Immature natural killer cell (primary cell): ENCODE measurements around the gene RNF227. TPM values are rescaled to one million over a fixed set of nuclear protein-coding genes. Genes with fewer than 3 reads are reported as not detected.

ENCODE experiments used
- DNase-seq, 3 donors: peaks; one replicate each; pipeline ENCODE4 v3.0.0; 2022; ENCODE audit warnings: mixed read lengths in 1 of 3
- H3K27ac Mint-ChIP-seq, 6 donors: one replicate each; pipeline ENCODE4 v1.8.0; 2020; ENCODE audit warnings: mixed read lengths in 6 of 6, mild to moderate bottlenecking in 5 of 6, inconsistent platforms in 4 of 6, moderate library complexity in 3 of 6
- H3K27me3 Mint-ChIP-seq, 3 donors: one replicate each; pipeline ENCODE4 v1.8.0; 2020 to 2021; ENCODE audit warnings: low read depth in 3 of 3, mild to moderate bottlenecking in 3 of 3, mixed read lengths in 3 of 3, moderate library complexity in 3 of 3, inconsistent platforms in 1 of 3
- H3K36me3 Mint-ChIP-seq, 3 donors: one replicate each; pipeline ENCODE4 v1.8.0; 2020; ENCODE audit warnings: mixed read lengths in 3 of 3, inconsistent platforms in 2 of 3, mild to moderate bottlenecking in 2 of 3
- H3K4me1 Mint-ChIP-seq, 2 donors: one replicate each; pipeline ENCODE4 v1.8.0; 2020; ENCODE audit warnings: inconsistent platforms in 2 of 2, mild to moderate bottlenecking in 2 of 2, mixed read lengths in 2 of 2, moderate library complexity in 1 of 2
- H3K4me3 Mint-ChIP-seq, 5 donors: one replicate each; pipeline ENCODE4 v1.8.0; 2020; ENCODE audit warnings: mild to moderate bottlenecking in 5 of 5, mixed read lengths in 5 of 5, inconsistent platforms in 3 of 5, moderate library complexity in 3 of 5
- H3K9me3 Mint-ChIP-seq, 6 donors: one replicate each; pipeline ENCODE4 v1.8.0; 2020; ENCODE audit warnings: mild to moderate bottlenecking in 6 of 6, mixed read lengths in 6 of 6, inconsistent platforms in 4 of 6, moderate library complexity in 3 of 6
- polyA plus RNA-seq, 3 donors: library from polyadenylated mRNA; unstranded; fragments of 300-500 nt; fragmentation: Illumina TruSeq; gene quantifications; one replicate each; pipeline ENCODE4 v1.2.3, GENCODE V29; 2021

The RNF227 gene
- polyA plus RNA-seq, 3 donors from 2014 or later: 1.9 to 3.3 (median 2.7) TPM

GRCh38 chr17:7894226-7894625 lies 21.9 kb downstream of the RNF227 start:
- H3K4me1 Mint-ChIP-seq: peaks cover 6 to 10% of the 10 kb centered on the region in 2 donors
- H3K27ac Mint-ChIP-seq: no peak overlapping the region
- H3K9me3 Mint-ChIP-seq: no peaks in the 10 kb centered on the region
- no peak for DNase-seq
- no peak overlapping the region for H3K4me3 Mint-ChIP-seq
- peaks cover 29 to 58% (median 31%) of the 10 kb centered on the region in 3 donors for H3K36me3 Mint-ChIP-seq
- peaks cover 0 to 2% (median 0%) of the 10 kb centered on the region in 3 donors for H3K27me3 Mint-ChIP-seq

GRCh38 chr17:7893187-7893880 lies 22.8 kb downstream of the RNF227 start:
- H3K27ac Mint-ChIP-seq: no peak overlapping the region
- H3K4me3 Mint-ChIP-seq: no peak overlapping the region
- peaks cover 26 to 51% (median 27%) of the 10 kb centered on the region in 3 donors for H3K36me3 Mint-ChIP-seq
- peaks cover 0 to 2% (median 0%) of the 10 kb centered on the region in 3 donors for H3K27me3 Mint-ChIP-seq
- H3K9me3 Mint-ChIP-seq: no peaks in the 10 kb centered on the region
- H3K4me1 Mint-ChIP-seq: peaks cover 6 to 11% of the 10 kb centered on the region in 2 donors
- no peak for DNase-seq

- Mint-ChIP-seq H3K4me1 (peaks cover 0 to 7% of the 10 kb centered on the region in 2 donors), H3K4me3 (no peak overlapping the region), H3K9me3 (peaks cover 0 to 2% (median 0%) of the 10 kb centered on the region in 6 donors), H3K27me3 (peaks cover 2 to 15% (median 4%) of the 10 kb centered on the region in 3 donors), H3K36me3 (peaks cover under 1 to 22% (median 4%) of the 10 kb centered on the region in 3 donors), H3K27ac (peak overlapping the region in 4 of 6 donors; percentile 21 to 78 (median 32))
- no peak for DNase-seq
These were observed 26.7 kb downstream of the RNF227 start for GRCh38 chr17:7889166-7889955.

- Mint-ChIP-seq H3K4me1 (peaks cover 7 to 12% of the 10 kb centered on the region in 2 donors), H3K27ac (peak within 1 kb of the TSS in 4 of 6 donors; percentile 21 to 78 (median 32)), H3K4me3 (no peak within 1 kb of the TSS), H3K9me3 (peaks cover 0 to 2% (median 0%) of the 10 kb centered on the region in 6 donors), H3K27me3 (peaks cover 5 to 19% (median 9%) of the 10 kb centered on the region in 3 donors), H3K36me3 (peaks cover 0 to 13% (median 4%) of the 10 kb centered on the region in 3 donors)
- DNase-seq: no peak
These were observed 27.7 kb downstream of the RNF227 start, which contains the start of gene CHD3 for GRCh38 chr17:7888184-7888920. Gene CHD3 (plus strand): TSS chr17:7888789. CDS start chr17:7889001, 212 bp downstream.

- Mint-ChIP-seq H3K36me3 (peaks cover 0 to 13% (median 4%) of the 10 kb centered on the region in 3 donors), H3K4me3 (no peak overlapping the region), H3K27me3 (peaks cover 5 to 19% (median 9%) of the 10 kb centered on the region in 3 donors), H3K4me1 (peaks cover 7 to 12% of the 10 kb centered on the region in 2 donors), H3K9me3 (peaks cover 0 to 2% (median 0%) of the 10 kb centered on the region in 6 donors), H3K27ac (no peak overlapping the region)
- DNase-seq: peak; percentile 82 to 89 (median 86)
These were observed 28.5 kb downstream of the RNF227 start for GRCh38 chr17:7887482-7888183.

- peaks cover 0 to 2% (median 0%) of the 10 kb centered on the region in 6 donors for H3K9me3 Mint-ChIP-seq
- H3K27ac Mint-ChIP-seq: no peak overlapping the region
- no peak overlapping the region for H3K4me3 Mint-ChIP-seq
- H3K27me3 Mint-ChIP-seq: peaks cover 5 to 19% (median 9%) of the 10 kb centered on the region in 3 donors
- peaks cover 7 to 12% of the 10 kb centered on the region in 2 donors for H3K4me1 Mint-ChIP-seq
- H3K36me3 Mint-ChIP-seq: peaks cover 0 to 11% (median 3%) of the 10 kb centered on the region in 3 donors
- no peak for DNase-seq
These were observed 29.0 kb downstream of the RNF227 start for GRCh38 chr17:7887038-7887481.

- Mint-ChIP-seq H3K27me3 (peaks cover 5 to 19% (median 9%) of the 10 kb centered on the region in 3 donors), H3K36me3 (peaks cover 0 to 7% (median 0%) of the 10 kb centered on the region in 3 donors), H3K4me1 (peaks cover 7 to 12% of the 10 kb centered on the region in 2 donors), H3K4me3 (no peak overlapping the region), H3K9me3 (peaks cover 0 to 2% (median 0%) of the 10 kb centered on the region in 6 donors), H3K27ac (no peak overlapping the region)
- DNase-seq: peak; percentile 49 to 52 (median 50)
These were observed 29.7 kb downstream of the RNF227 start for GRCh38 chr17:7886227-7887037.

GRCh38 chr17:7885367-7886226 lies 30.5 kb downstream of the RNF227 start:
- H3K36me3 Mint-ChIP-seq: peaks cover 0 to under 1% (median 0%) of the 10 kb centered on the region in 3 donors
- H3K9me3 Mint-ChIP-seq: peaks cover 0 to 2% (median 0%) of the 10 kb centered on the region in 6 donors
- H3K27ac Mint-ChIP-seq: no peak overlapping the region
- peak overlapping the region in 4 of 5 donors; percentile 32 to 73 (median 50) for H3K4me3 Mint-ChIP-seq
- DNase-seq: peak; percentile 71 to 75 (median 73)
- peaks cover 7 to 12% of the 10 kb centered on the region in 2 donors for H3K4me1 Mint-ChIP-seq
- peaks cover 5 to 19% (median 9%) of the 10 kb centered on the region in 3 donors for H3K27me3 Mint-ChIP-seq

- peaks cover 7 to 9% of the 10 kb centered on the region in 2 donors for H3K4me1 Mint-ChIP-seq
- H3K4me3 Mint-ChIP-seq: peak overlapping the region; percentile 77 to 82 (median 80)
- H3K36me3 Mint-ChIP-seq: no peaks in the 10 kb centered on the region
- DNase-seq: peak; percentile 48 to 55 (median 54)
- H3K9me3 Mint-ChIP-seq: peaks cover 0 to 2% (median 0%) of the 10 kb centered on the region in 6 donors
- H3K27me3 Mint-ChIP-seq: peaks cover 5 to 19% (median 9%) of the 10 kb centered on the region in 3 donors
- peak overlapping the region; percentile 36 to 88 (median 82) for H3K27ac Mint-ChIP-seq
These were observed 31.3 kb downstream of the RNF227 start for GRCh38 chr17:7884581-7885366.

- peaks cover 5 to 17% (median 9%) of the 10 kb centered on the region in 3 donors for H3K27me3 Mint-ChIP-seq
- peak; percentile 11 to 21 (median 17) for DNase-seq
- H3K36me3 Mint-ChIP-seq: no peaks in the 10 kb centered on the region
- peak overlapping the region; percentile 61 to 91 (median 82) for H3K27ac Mint-ChIP-seq
- peak overlapping the region; percentile 63 to 85 (median 82) for H3K4me3 Mint-ChIP-seq
- peaks cover 5 to 7% of the 10 kb centered on the region in 2 donors for H3K4me1 Mint-ChIP-seq
- H3K9me3 Mint-ChIP-seq: peaks cover 0 to 2% (median 0%) of the 10 kb centered on the region in 6 donors
These were observed 32.2 kb downstream of the RNF227 start for GRCh38 chr17:7883781-7884386.
